NCI-H82 treated with DMSO at 0.1 percent for 48 hours (cell line): Measurements from ENCODE around the gene PLCG2.
"Not testable (repeated sequence)": the region's sequence is repeated elsewhere in the genome, so short reads cannot be mapped to it uniquely, and the experiment has no call there.

Source experiments
- DNase-seq: peaks from one replicate; lab custom pipeline; 2025; ENCODE audit not compliant: unreplicated experiment; lab: John Stamatoyannopoulos, UW

The PLCG2 gene

DNA sequence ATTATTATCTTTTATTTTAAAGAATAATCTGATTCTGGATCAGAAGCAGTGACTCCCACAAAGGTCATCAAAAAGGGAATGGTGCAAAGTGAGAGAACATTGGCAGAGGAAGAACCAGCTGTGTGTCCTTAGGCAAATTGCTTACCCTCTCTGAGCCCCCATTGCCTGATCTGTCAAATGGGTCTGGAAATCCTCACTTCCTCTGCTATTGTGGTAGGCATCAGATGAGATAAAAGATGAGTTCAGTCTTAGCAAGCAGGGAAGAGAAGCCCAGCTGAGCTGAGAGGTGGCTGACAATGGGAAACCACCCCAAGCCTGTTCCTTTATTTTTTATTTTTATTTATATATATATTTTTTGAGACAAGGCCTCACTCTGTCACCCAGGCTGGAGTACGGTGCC is 24.2 kb upstream of the PLCG2 start:
- DNase-seq, result no peak

DNA sequence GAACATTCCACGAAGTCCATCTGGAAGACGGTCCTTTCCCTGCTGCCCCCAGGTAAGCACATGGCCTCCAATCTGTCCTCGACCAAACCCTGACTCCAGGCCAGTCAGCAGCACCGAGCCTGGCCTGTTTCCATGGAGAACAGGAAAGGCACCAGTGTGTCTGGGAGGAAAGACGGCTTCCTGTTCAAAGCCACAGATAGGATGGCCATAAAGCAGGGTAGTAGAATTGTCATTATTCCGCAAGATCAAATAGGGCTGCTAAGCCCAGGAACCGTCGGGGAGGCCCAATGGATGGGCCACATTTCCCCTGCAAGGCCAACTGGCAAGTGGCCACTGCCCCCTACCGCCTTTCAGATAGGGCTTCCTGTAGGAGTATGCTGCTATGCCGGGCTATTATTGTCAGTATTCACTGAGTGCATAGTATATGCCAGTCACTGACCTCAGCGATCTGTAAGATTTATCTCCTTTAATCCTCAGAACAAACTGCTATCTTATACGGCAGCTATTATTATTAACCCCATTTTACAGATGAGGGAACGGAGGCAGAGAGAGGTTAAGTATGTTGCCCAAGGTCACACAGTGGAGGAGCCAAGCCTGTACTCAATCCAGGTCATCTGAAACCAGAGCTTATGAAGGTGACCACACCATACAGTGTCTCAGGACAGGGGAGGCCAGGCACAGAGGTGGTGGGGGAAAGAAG is 23.0 kb upstream of the PLCG2 start:
- DNase-seq, result no peak

DNA sequence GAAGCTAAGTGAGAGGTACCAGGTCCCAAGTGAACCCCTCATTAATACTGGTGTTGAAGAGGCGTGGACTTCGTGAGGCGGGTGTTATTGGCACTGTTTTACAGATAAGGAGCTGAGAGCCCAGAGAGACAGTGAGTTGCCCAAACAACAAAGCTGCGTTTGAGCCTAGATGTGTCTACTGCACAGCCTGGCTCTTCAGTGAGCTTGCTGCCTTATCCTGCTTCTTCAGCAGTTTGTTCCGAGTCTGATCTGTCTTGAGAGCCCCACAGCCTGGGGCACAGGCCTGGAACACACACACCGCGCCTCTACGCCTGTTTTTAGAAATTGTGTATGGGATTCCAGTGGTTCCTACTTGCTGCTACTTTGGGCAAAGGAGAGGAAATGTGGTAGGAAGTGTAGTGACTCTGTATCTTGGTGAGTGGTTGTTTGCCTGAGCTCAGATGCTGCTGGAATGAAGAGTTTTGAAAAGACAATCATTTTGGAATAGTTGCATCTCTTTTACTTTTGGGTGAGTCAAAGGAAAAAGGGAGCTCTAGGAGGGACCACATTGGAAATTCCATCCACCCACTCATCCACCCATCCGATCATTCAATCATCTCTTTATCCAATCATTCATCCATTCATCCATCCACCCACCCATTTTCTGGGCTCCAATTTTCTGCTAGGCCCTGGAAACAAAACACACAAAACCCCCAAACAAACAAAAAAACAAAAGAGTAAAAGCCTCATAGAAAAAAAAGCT is 22.3 kb upstream of the PLCG2 start:
- no peak for DNase-seq

DNA sequence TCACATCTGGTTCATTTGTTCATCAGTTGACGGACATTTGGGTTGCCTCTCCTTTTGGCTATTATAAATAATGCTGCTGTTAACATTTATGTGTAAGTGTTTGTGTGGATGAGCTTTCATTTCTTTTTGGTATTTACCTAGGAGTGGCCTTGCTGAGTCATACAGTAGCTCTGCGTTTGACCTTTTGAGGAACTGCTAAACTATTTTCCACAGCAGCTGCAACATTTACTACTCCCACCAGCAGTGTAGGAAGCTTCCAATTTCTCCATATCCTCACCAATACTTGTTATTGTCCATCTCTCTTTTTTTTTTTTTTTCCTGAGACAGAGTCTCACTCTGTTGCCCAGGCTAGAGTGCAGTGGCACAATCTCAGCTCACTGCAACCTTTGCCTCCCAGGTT is 20.7 kb upstream of the PLCG2 start:
- no peak for DNase-seq

DNA sequence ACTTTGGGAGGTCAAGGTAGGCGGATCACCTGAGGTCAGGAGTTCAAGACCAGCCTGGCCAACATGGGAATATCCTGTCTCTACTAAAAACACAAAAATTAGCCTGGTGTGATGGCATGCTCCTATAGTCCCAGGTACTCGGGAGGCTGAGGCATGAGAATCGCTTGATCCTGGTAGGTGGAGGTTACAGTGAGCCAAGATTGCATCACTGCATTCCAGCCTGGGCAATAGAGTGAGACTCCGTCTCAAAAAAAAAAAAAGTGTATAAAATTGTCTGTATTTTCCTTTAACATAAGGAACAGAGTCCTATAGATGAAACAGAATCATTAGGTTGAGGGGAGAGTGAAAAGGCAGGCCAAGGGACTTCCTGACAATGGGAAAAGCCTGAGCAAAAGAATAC is 16.8 kb upstream of the PLCG2 start:
- not testable (repeated sequence) for DNase-seq

DNA sequence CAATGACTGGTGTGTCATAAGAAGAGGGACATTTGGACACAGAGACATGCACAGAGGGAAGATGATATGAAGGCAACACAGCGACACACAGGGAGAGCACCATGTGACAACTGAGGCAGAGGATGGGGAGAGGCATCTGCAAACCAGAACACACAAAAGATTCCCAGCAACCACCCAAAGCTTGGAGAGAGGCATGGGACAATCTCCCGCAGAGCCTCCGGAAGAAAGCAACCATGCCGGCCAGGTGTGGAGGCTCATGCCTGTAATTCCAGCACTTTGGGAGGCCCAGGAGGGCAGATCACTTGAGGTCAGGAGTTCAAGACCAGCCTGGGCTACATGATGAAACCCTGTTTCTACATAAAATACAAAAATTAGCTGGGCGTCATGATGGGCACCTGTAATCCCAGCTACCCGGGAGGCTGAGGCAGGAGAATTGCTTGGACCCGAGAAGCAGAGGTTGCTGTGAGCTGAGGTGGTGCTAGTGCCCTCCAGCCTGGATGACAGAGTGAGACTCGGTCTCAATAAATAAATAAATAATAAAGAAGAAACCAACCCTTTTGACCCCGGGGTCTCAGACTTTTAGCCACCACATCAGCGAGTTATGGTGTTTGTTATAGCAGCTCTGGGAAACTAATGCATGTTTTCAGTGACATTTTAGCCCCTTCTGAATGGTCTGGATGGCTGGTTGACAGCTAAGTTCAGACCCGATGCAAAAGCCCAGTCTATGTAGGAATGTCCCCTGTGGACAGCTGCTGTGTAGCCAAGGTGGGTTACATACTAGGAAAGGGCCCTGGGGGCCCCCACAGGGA is 13.8 kb upstream of the PLCG2 start:
- DNase-seq, result no peak

DNA sequence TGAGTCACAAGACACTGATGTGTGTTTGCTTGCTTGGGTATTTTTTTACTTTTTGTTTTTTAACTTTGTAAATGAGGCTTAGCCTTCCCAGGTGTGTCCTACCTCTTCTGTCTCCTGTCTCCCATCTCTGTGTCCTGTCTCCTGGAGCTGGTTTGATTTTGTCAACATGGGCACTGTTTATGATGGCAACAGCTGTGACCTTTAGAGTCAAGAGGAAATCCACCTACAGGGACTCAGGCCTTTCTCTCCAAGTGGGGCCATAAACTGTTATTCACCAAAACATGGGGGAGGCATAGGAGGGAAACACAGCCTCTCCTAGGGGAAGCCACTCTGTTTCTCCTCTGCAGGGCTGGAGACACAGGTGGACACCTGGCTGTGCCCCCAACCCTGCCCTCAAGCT is 13.1 kb upstream of the PLCG2 start:
- no peak for DNase-seq

DNA sequence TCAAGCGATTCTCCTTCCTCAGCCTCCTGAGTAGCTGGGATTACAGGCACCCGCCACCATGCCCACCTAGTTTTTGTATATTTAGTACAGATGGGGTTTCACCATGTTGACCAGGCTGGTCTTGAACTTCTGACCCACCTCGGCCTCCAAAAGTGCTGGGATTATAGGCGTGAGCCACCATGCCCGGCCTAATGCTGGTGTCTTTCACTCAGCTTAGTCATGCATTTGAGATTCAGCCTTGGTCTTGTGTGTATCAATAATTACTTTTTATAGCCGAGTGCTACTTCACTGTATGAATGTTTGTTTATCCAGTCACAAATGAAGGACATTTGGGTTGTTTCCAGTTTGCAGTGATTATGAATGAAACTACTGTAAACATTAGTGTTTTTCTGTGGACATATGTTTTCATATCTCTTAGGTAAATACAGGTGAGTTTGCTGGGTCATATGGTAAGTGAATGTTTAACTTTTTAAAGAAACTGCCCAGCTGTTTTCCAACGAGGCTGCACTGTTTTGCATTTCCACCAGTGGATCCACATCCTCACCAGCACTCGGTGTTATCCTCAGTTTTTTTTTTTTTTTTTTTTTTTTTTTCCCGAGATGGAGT is 11.0 kb upstream of the PLCG2 start:
- no peak for DNase-seq

DNA sequence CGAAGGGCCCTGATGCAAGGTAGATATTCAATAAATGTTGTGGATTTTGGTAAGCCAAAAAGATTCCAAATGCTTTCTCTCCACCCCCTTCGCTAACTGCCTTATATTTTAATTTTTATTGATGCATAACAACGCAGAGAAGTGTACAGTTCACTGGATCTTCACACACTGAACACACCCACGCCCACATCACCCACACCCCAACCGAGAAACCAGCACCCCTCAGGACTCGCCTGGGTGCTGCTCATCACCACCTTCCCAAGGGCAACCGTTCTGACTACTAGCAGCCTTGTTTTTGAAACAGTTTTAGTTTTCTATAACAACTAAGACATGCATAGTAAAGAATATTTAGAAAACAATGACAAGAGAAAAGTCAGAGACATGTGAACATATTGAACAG is 9.1 kb upstream of the PLCG2 start:
- DNase-seq, result no peak

DNA sequence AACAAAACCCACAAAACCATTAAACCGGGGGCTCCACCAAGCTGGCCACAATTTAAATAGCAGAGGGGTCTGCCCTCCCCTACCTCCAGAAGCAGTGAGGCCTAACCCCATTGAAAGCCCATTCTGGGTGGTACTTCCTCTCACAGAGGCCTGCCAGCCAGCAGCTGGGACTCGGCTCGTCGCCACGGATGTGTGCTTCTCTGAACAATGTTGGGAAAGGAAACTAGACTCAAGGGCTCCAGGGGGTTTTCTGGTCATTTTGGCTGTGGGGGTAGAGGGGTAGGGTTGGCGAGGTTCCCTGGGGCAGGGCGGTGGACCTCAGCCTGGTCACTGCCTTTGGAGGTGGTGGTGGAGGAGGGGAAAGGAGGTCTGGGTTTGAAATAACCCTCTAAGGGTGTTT is 4.7 kb upstream of the PLCG2 start:
- no peak for DNase-seq

DNA sequence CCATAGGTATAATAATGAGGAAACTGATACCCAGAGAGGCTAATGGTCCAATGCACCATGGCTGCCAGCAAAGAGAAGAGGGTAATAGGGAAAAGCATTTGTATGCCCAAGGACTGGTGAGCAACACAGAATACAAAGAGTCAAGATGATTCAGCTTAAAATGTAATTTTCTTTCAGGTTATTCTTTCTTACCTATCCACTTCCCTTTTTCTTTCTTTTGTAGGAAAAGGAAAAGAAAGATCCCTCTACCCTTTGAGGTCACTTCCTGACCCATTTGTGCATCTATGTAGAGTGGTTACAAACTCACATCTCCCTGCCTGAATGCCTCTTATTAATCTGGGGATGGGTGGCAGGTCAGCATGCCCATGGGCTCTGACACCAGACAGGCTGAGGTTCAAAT is 3.5 kb upstream of the PLCG2 start:
- DNase-seq, result no peak

DNA sequence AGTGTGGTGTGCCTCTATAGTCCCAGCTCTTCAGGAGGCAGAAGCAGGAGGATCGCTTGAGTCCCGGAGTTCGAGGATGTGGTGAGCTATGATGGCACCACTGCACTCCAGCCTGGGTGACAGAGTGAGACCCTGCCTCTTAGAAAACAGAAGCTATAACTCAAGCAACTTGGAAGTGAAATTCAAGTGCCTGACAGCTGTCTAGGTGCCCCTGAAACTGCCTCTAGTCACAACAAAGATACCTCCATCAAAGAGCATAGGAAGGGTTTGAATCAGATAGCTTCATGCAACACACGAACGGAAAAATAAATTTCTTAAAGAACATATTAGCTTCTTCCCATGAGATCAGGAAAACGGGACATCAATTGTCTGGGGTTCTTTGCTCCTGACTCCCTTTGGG is 860 bp upstream of the PLCG2 start:
- DNase-seq, result no peak

DNA sequence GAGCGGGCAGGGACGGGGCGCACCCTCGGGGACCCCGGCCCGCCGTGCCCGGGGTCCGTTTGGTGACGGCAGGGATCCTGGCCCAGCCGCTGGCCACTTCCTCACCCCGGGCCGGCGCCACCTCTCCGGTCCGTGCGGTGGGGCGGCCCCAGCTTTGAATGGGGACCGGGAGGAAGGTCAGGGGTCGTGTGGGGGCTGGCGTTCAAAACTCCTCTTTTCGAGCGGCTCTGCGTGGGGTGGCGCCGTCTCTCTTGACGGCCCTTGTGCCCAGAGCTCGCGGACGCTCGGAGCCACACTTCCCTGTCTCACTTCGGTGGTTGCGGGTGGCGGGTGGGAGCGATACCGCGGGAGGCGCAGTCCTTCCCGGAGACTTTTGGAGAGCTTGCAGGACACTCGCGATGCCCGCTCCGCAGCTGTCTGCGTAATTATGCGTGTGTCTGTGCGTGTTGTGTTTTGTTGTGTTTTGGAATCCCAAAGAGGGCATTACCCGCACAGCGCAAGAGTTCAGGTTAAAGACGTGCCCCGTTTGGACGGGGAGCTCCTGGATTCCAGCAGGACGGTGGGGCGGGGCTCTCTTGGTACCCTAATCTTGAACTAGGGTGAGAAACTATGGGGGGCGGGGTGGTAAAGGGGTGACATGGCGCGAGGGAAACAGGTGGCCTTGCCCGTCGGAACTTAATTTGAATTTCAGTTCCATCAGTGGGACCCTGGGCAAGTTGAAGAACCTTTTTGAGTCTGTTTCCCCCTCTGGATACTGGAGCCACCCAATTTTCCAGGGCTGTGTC is 637 bp downstream of the PLCG2 start:
- DNase-seq, result no peak

DNA sequence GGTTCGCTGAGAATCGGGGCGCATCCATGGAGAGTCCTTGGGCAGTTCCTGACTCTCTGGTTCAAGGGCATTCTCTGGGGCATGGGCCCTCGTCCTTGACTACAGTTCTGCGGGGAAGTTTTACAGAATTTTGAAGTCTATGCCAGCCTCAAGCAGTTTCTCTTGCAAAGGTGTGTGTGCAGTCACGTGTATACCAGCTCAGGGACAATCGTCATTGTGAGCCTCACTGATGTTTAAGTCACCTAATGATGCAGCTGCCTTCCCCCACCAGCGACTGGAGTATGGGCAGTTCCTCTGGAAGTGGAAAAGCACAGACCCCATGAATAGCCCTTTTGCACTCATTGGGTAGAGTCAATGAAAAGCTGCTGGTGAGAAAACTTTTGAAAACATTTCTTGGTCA is 1.3 kb downstream of the PLCG2 start:
- no peak for DNase-seq

DNA sequence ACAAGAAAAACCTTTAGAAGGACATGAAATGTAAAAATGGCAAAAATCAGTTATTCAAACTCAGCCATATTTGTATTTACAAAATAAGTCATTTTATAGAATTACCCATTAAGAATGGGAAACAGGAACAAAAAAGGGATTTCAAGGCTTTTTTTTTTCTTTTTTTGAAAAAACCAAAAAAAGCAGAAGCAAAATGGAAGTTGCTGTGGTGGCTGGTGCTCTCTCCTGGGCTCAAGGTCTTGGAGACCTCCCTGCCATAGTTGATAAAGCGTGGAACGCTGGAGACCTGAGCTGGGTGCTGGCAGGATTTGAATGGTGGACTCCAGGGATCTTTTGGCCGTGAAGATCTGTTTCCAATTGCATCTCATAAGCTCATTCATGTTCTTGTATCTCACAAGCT is 3.1 kb downstream of the PLCG2 start:
- no peak for DNase-seq

DNA sequence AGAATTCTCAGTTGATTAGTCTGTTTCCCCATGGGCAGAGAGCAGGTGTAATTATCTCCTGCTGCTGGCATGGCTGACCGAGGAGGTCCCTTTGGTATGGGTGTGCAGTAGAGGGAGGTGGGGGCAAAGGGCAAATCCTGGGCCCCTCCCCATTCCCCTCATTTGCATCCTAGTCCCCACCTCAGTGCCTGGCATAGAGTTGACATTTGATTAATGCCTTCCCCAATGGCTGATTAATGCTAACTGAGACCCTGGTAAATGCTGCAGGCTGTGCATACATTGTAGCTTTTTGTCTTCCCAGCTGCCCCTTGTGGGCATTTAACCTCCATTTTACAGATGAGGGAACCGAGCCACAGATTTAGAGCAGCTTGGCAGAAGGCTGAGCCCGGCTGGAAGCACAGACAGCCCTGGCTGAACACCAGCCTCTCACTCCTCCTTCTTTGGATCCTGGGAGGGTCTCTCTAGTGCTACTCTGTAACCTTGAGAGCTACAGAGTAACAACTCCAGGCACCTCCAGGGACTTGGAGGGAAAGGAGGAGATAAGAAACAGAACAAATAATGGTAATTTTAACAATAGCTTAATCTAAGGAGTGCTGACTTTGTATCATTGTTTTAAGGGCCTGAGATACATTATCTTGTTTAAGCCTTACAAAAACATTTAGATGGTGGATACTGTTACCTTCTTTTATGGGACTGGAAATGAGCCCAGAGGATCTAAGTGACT is 5.1 kb downstream of the PLCG2 start:
- no peak for DNase-seq

DNA sequence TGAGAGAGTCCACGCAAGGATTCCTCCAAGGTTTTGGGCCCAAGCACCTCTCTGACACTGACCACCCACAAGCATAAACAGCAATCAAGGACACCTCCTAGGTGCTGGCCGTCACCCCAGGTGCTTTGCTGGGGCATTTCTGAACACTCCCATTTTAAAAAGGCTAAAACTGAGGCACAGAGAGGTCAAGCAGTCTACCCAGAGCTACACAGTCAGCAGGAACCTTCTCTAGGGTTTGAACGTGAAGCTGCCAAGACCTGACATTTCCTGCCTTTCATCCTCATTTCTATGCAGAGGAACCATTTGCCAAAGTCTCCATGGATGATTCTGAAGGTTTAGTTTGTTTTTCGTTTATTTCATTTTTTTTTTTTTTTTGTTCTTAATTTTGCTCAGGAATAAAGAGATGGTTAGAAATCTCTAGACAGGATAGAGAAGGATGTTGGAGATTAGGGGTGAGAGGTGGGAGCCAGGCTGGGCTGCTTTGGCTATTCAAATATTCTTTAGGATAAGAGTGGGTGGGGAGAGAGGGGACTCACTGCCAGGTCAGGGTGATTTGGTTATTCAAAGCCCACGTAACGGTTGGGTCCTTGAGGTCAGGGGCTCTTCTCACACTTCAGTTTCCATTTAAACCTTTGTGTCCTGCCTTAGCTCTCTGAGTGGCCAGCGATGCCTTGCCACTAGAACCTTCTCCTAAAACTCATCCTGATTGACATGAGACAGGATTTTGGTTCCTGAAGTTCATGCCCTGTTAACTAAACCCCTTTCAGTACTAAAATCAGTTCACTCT is 6.2 kb downstream of the PLCG2 start:
- DNase-seq, result no peak

DNA sequence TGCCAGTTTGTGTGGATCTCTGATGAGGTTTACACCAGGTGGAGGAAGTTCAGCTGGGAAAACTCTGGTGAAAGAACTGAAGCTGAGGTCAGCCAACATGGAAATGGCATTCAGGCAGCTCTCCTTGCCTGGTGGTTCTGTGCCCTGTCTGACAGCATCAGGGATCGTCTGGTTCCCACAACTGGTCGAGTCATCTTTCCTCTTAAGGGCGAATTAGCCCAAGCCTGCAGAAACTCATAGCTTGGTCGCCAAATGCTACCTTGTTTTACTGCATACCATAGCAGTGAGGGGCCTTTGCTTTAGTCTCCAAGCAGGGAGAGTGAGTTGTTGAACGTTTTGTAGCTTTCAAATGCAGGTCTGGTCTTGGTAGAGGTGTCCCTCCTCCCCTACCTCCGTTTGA is 7.2 kb downstream of the PLCG2 start:
- no peak for DNase-seq

DNA sequence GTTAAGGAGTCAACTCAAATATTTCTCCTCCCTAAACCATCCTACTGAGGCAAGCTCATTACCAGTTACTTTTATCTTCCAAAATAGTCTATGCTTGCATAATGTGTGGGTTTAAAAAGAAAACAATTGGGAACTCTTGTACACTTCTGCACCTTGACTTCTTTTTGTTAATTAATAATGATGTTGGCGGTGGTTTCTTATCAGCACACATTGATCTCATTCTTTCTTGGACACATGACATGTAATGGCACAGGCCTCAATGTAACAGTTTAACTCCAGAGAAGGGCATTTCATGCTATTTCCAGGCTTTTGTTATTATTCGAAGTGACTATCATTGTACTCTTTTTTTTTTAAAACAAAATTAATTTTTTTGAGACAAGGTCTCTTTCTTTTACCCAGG is 7.8 kb downstream of the PLCG2 start:
- no peak for DNase-seq
